Ishikawa (cell line): Measurements from ENCODE around the gene PROZ.

Experiments used
- CEBPB ChIP-seq: IDR thresholded peaks from 2 replicates; pipeline ENCODE4 v1.6.1; 2012
- CREB1 ChIP-seq: IDR thresholded peaks from 2 replicates; pipeline ENCODE4 v1.6.1; 2012; ENCODE audit warnings: low read depth
- EGR1 ChIP-seq: IDR thresholded peaks from 2 replicates; pipeline ENCODE4 v1.6.1; 2012
- EP300 ChIP-seq: IDR thresholded peaks from 2 replicates; pipeline ENCODE4 v1.6.1; 2012; ENCODE audit warnings: borderline replicate concordance
- FOXM1 ChIP-seq: IDR thresholded peaks from 2 replicates; pipeline ENCODE4 v1.6.1; 2012; ENCODE audit warnings: low read depth, borderline replicate concordance
- MAX ChIP-seq: IDR thresholded peaks from 2 replicates; pipeline ENCODE4 v1.6.1; 2012
- NFIC ChIP-seq: IDR thresholded peaks from 2 replicates; pipeline ENCODE4 v1.6.1; 2012
- RAD21 ChIP-seq: IDR thresholded peaks from 2 replicates; pipeline ENCODE4 v1.6.1; 2012; ENCODE audit warnings: low read depth
- REST ChIP-seq: IDR thresholded peaks from 2 replicates; pipeline ENCODE4 v1.6.1; 2012; ENCODE audit warnings: low read depth, mild to moderate bottlenecking
- TAF1 ChIP-seq: IDR thresholded peaks from 2 replicates; pipeline ENCODE4 v1.6.1; 2012; ENCODE audit warnings: low read depth, mild to moderate bottlenecking
- TCF12 ChIP-seq: IDR thresholded peaks from 2 replicates; pipeline ENCODE4 v1.6.1; 2012; ENCODE audit warnings: low read depth
- TEAD4 ChIP-seq: IDR thresholded peaks from 2 replicates; pipeline ENCODE4 v1.6.1; 2012
- USF1 ChIP-seq: IDR thresholded peaks from 2 replicates; pipeline ENCODE4 v1.6.1; 2012
- YY1 ChIP-seq: IDR thresholded peaks from 2 replicates; pipeline ENCODE4 v1.6.1; 2012; ENCODE audit warnings: low read depth
- ZBTB7A ChIP-seq: IDR thresholded peaks from 2 replicates; pipeline ENCODE4 v1.6.1; 2012; ENCODE audit warnings: low read depth

The PROZ gene

GRCh38 chr13:113186061-113186900 is 27.8 kb downstream of the PROZ start:
- TF ChIP-seq YY1 (no peak), MAX (no peak), EGR1 (no peak), CREB1 (no peak), RAD21 (no peak), ZBTB7A (no peak), USF1 (no peak), CEBPB (no peak), EP300 (no peak), NFIC (no peak), TEAD4 (no peak), TAF1 (no peak), TCF12 (no peak), FOXM1 (no peak), REST (no peak)

GRCh38 chr13:113187263-113187669 is 28.8 kb downstream of the PROZ start:
- TF ChIP-seq TEAD4, result 0 out of 2 replicates have a peak, but pooled peaks have one; percentile 27
- no peak for TF ChIP-seq EP300
- no peak for TF ChIP-seq USF1
- TF ChIP-seq RAD21, result no peak
- TF ChIP-seq NFIC, result peak; percentile 28; the same call in 1 of the 2 replicates

GRCh38 chr13:113187883-113188665 is 29.6 kb downstream of the PROZ start:
- no peak for TF ChIP-seq TCF12
- TF ChIP-seq FOXM1, result no peak
- TF ChIP-seq MAX, result no peak
- no peak for TF ChIP-seq NFIC
- TF ChIP-seq REST, result no peak
- TF ChIP-seq EGR1, result no peak

- TF ChIP-seq NFIC, result no peak
Observed at GRCh38 chr13:113190181-113190580, 31.7 kb downstream of the PROZ start.

GRCh38 chr13:113192279-113192678 is 33.8 kb downstream of the PROZ start:
- TF ChIP-seq TEAD4 (no peak), ZBTB7A (no peak), USF1 (no peak), NFIC (no peak), RAD21 (no peak), FOXM1 (no peak), EGR1 (no peak), EP300 (no peak), MAX (no peak), REST (no peak), CREB1 (no peak), TAF1 (no peak), CEBPB (no peak), TCF12 (no peak), YY1 (no peak)
